HAP-1 (cell line): ENCODE data around the gene DDOST.

Experiments
- DNase-seq, 2 experiments: peaks; one replicate each; pipeline ENCODE4 v3.0.0-alpha.2; 2016 to 2020; ENCODE audit warnings: low spot score in 2 of 2
- H3K27me3 ChIP-seq: fragments of 250-450 bp; sonication (Bioruptor Pico); 2 replicates; pipeline ENCODE4 v1.5.1; 2020; ENCODE audit warnings: low read depth, mild to moderate bottlenecking, moderate library complexity
- H3K36me3 ChIP-seq: fragments of 250-450 bp; sonication (Bioruptor Pico); replicated peaks from 2 replicates; pipeline ENCODE4 v1.5.1; 2020; ENCODE audit warnings: mild to moderate bottlenecking
- H3K4me1 ChIP-seq: fragments of 250-450 bp; sonication (Bioruptor Pico); 2 replicates; pipeline ENCODE4 v1.5.1; 2020; ENCODE audit warnings: mild to moderate bottlenecking
- H3K4me3 ChIP-seq: fragments of 250-450 bp; sonication (Bioruptor Pico); 2 replicates; pipeline ENCODE4 v1.5.1; 2020; ENCODE audit warnings: mild to moderate bottlenecking, moderate library complexity
- H3K9me3 ChIP-seq: fragments of 250-450 bp; sonication (Bioruptor Pico); 2 replicates; pipeline ENCODE4 v1.5.1; 2020; ENCODE audit warnings: mild to moderate bottlenecking, moderate library complexity
- in situ Hi-C: fragments of 300-500 bp; cut with MboI; formaldehyde crosslinking; loops from 3 replicates; pipeline ENCODE4 v1.14.3; 2020; ENCODE audit warnings: low sequenced_read_pairs, inconsistent platforms, mixed read lengths

The DDOST gene

GRCh38 chr1:20661207-20662109 lies at the start of gene DDOST:
TSS of gene DDOST (minus strand) at chr1:20661369. CDS start at chr1:20661350, 19 bp downstream.
- Histone ChIP-seq H3K27me3 (no peaks in the 10 kb centered on the region), H3K9me3 (no peaks in the 10 kb centered on the region; the same call in 1 of the 2 replicates), H3K4me3 (peak within 1 kb of the TSS; percentile 89), H3K36me3 (peaks cover 26% of the 10 kb centered on the region), H3K4me1 (no peaks in the 10 kb centered on the region; the same call in 1 of the 2 replicates)
- in situ Hi-C loops: no loop called here
- DNase-seq: peak; percentile 98 to 99

- Histone ChIP-seq H3K4me1 (no peaks in the 10 kb centered on the region), H3K27me3 (no peaks in the 10 kb centered on the region), H3K9me3 (no peaks in the 10 kb centered on the region), H3K4me3 (no peak overlapping the region), H3K36me3 (no peaks in the 10 kb centered on the region)
- in situ Hi-C loops: no loop called here
- DNase-seq: no peak
Measured at GRCh38 chr1:20710469-20711284, 49.5 kb upstream of the DDOST start.

- Histone ChIP-seq H3K4me3 (no peak overlapping the region), H3K4me1 (no peaks in the 10 kb centered on the region), H3K9me3 (no peaks in the 10 kb centered on the region), H3K27me3 (no peaks in the 10 kb centered on the region), H3K36me3 (no peaks in the 10 kb centered on the region)
- DNase-seq: no peak
- in situ Hi-C loops: no loop called here
Measured at GRCh38 chr1:20709868-20710267, 48.7 kb upstream of the DDOST start.

GRCh38 chr1:20708891-20709290 lies 47.7 kb upstream of the DDOST start:
- H3K9me3 ChIP-seq: no peaks in the 10 kb centered on the region
- no peaks in the 10 kb centered on the region for H3K36me3 ChIP-seq
- no peaks in the 10 kb centered on the region for H3K27me3 ChIP-seq
- H3K4me3 ChIP-seq: no peak overlapping the region
- DNase-seq: no peak
- in situ Hi-C loops: no loop called here
- H3K4me1 ChIP-seq: no peaks in the 10 kb centered on the region

- Histone ChIP-seq H3K36me3 (no peaks in the 10 kb centered on the region), H3K4me3 (no peak overlapping the region), H3K27me3 (no peaks in the 10 kb centered on the region), H3K4me1 (no peaks in the 10 kb centered on the region), H3K9me3 (no peaks in the 10 kb centered on the region)
- DNase-seq: no peak
- in situ Hi-C loops: no loop called here
Measured at GRCh38 chr1:20708057-20708456, 46.9 kb upstream of the DDOST start.

GRCh38 chr1:20706841-20707240 lies 45.7 kb upstream of the DDOST start:
- Histone ChIP-seq H3K36me3 (no peaks in the 10 kb centered on the region), H3K9me3 (no peaks in the 10 kb centered on the region), H3K4me3 (no peak overlapping the region), H3K27me3 (no peaks in the 10 kb centered on the region), H3K4me1 (no peaks in the 10 kb centered on the region)
- in situ Hi-C loops: no loop called here
- no peak for DNase-seq

GRCh38 chr1:20705203-20705755 lies 44.1 kb upstream of the DDOST start:
- H3K4me1 ChIP-seq: no peaks in the 10 kb centered on the region
- no peaks in the 10 kb centered on the region for H3K36me3 ChIP-seq
- H3K27me3 ChIP-seq: no peaks in the 10 kb centered on the region
- no peak overlapping the region for H3K4me3 ChIP-seq
- in situ Hi-C loops: no loop called here
- DNase-seq: no peak
- H3K9me3 ChIP-seq: no peaks in the 10 kb centered on the region

GRCh38 chr1:20704390-20705202 lies 43.4 kb upstream of the DDOST start:
- DNase-seq: no peak
- in situ Hi-C loops: loop anchor here (5.0 kb wide), 1 partner anchor 478 kb away; no protein-coding TSS in a partner anchor

GRCh38 chr1:20703124-20703756 lies 42.1 kb upstream of the DDOST start:
- H3K27me3 ChIP-seq: no peaks in the 10 kb centered on the region
- H3K36me3 ChIP-seq: no peaks in the 10 kb centered on the region
- DNase-seq: no peak
- in situ Hi-C loops: loop anchor here (5.0 kb wide), 1 partner anchor 479 kb away; no protein-coding TSS in a partner anchor
- no peaks in the 10 kb centered on the region for H3K9me3 ChIP-seq
- peaks cover 5% of the 10 kb centered on the region for H3K4me1 ChIP-seq
- no peak overlapping the region for H3K4me3 ChIP-seq

More at GRCh38 chr1:20704390-20705202, 43.4 kb upstream of the DDOST start:
- Histone ChIP-seq H3K36me3 (no peaks in the 10 kb centered on the region), H3K4me1 (no peaks in the 10 kb centered on the region), H3K27me3 (no peaks in the 10 kb centered on the region), H3K9me3 (no peaks in the 10 kb centered on the region), H3K4me3 (no peak overlapping the region)

GRCh38 chr1:20702416-20702815 lies 41.2 kb upstream of the DDOST start:
- no peaks in the 10 kb centered on the region for H3K27me3 ChIP-seq
- no peak overlapping the region for H3K4me3 ChIP-seq
- no peaks in the 10 kb centered on the region for H3K36me3 ChIP-seq
- H3K9me3 ChIP-seq: no peaks in the 10 kb centered on the region
- no peak for DNase-seq
- H3K4me1 ChIP-seq: peaks cover 9% of the 10 kb centered on the region
- in situ Hi-C loops: loop anchor here (5.0 kb wide), 1 partner anchor 480 kb away; no protein-coding TSS in a partner anchor

- in situ Hi-C loops: loop anchor here (5.0 kb wide), 1 partner anchor 480 kb away; no protein-coding TSS in a partner anchor
- H3K27me3 ChIP-seq: no peaks in the 10 kb centered on the region
- no peaks in the 10 kb centered on the region for H3K36me3 ChIP-seq
Measured at GRCh38 chr1:20701847-20702246, 40.7 kb upstream of the DDOST start.

GRCh38 chr1:20701446-20701845 lies 40.3 kb upstream of the DDOST start:
- H3K4me3 ChIP-seq: no peak overlapping the region
- in situ Hi-C loops: loop anchor here (5.0 kb wide), 1 partner anchor 481 kb away; no protein-coding TSS in a partner anchor
- no peaks in the 10 kb centered on the region for H3K9me3 ChIP-seq
- no peak for DNase-seq
- H3K4me1 ChIP-seq: peaks cover 15% of the 10 kb centered on the region
- H3K36me3 ChIP-seq: no peaks in the 10 kb centered on the region
- no peaks in the 10 kb centered on the region for H3K27me3 ChIP-seq

More at GRCh38 chr1:20701847-20702246, 40.7 kb upstream of the DDOST start:
- Histone ChIP-seq H3K4me3 (no peak overlapping the region), H3K4me1 (peaks cover 15% of the 10 kb centered on the region), H3K9me3 (no peaks in the 10 kb centered on the region)
- no peak for DNase-seq
